Mucosa of stomach (tissue), 1 donor: ENCODE measurements around the gene MLC1.

Experiments used
- H3K27me3 ChIP-seq: one replicate; pipeline ENCODE4 v1.7.0; 2013; ENCODE audit warnings: mild to moderate bottlenecking, low read length; ENCODE audit not compliant: control insufficient read depth, insufficient read depth
- H3K36me3 ChIP-seq: one replicate; pipeline ENCODE4 v1.7.0; 2013; ENCODE audit warnings: low read length; ENCODE audit not compliant: control insufficient read depth, insufficient read depth
- H3K4me1 ChIP-seq: one replicate; pipeline ENCODE4 v1.7.0; 2013; ENCODE audit warnings: mild to moderate bottlenecking, low read length; ENCODE audit not compliant: control insufficient read depth, insufficient read depth
- H3K4me3 ChIP-seq: one replicate; pipeline ENCODE4 v1.7.0; 2013; ENCODE audit warnings: low read length
- H3K9ac ChIP-seq: one replicate; pipeline ENCODE4 v1.7.0; 2013; ENCODE audit warnings: mild to moderate bottlenecking, low read length, moderate library complexity
- H3K9me3 ChIP-seq: one replicate; pipeline ENCODE4 v1.7.0; 2013; ENCODE audit warnings: mild to moderate bottlenecking, low read length, moderate library complexity; ENCODE audit not compliant: control insufficient read depth
- donor health status: Pancreatic carcinoma.

Gene MLC1

DNA sequence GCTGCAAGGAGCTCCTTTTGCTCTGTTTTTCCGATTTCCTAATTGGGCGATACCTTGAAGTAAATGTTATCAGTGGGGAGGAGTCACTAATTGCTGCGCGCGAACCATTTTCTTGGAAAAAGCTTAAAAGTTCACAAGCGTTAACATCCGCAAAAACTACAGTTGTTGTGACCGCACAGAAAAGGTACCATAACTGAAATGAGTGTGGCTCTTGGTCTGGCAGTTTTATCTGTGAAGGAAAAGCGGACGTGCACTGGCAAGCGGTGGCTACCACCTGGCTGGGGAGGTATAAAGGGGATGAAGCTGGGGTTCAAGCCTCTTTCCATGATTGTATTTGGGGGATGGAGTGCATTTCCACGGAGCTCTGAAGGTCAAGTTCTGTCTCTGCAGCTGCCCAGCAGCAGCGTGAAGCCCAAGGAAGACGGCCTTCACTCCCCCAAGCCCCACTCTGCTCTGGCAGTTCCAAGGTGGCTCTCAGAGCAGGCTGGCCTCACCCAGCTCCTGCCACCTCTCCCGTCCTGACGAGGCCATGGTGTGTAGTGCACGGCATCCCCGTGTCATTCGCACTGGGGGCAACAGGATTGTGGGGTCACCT, 32.0 kb upstream of the MLC1 start:
- peaks cover 20% of the 10 kb centered on the region for H3K4me1 ChIP-seq
- no peaks in the 10 kb centered on the region for H3K36me3 ChIP-seq
- no peaks in the 10 kb centered on the region for H3K9me3 ChIP-seq
- peaks cover 14% of the 10 kb centered on the region for H3K27me3 ChIP-seq
- H3K4me3 ChIP-seq, result no peak overlapping the region
- H3K9ac ChIP-seq, result no peak overlapping the region

DNA sequence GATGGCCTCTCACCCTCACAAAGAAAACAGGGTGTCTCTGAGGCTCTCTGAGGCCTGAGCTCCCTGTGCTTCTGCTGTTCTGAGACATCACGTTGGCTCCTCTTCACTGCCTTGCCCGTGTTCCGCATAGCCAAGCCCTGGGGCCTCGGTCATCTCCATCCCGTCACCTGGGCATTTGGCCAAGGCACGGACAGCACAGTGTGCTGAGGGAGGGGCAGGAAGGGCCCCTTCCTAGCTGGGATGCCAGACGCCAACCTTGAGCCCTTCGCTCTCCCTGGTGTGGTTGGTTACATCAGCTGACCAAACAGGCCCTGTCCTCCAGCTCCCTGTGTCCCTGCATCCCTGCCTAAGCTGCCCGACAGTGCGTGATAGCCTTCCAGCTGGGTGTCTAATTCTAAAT, 30.5 kb upstream of the MLC1 start:
- Histone ChIP-seq H3K4me3 (no peak overlapping the region), H3K9me3 (no peaks in the 10 kb centered on the region), H3K4me1 (peaks cover 25% of the 10 kb centered on the region), H3K27me3 (peaks cover 18% of the 10 kb centered on the region), H3K36me3 (no peaks in the 10 kb centered on the region), H3K9ac (no peak overlapping the region)

GRCh38 chr22:50114221-50115021, 29.2 kb upstream of the MLC1 start:
- Histone ChIP-seq H3K4me3 (no peak overlapping the region), H3K9me3 (no peaks in the 10 kb centered on the region), H3K9ac (no peak overlapping the region), H3K36me3 (no peaks in the 10 kb centered on the region), H3K27me3 (peaks cover 18% of the 10 kb centered on the region), H3K4me1 (peaks cover 17% of the 10 kb centered on the region)

- H3K4me1 ChIP-seq, result peaks cover 9% of the 10 kb centered on the region
- H3K9me3 ChIP-seq, result no peaks in the 10 kb centered on the region
- no peak overlapping the region for H3K4me3 ChIP-seq
- H3K27me3 ChIP-seq, result peaks cover 18% of the 10 kb centered on the region
- no peaks in the 10 kb centered on the region for H3K36me3 ChIP-seq
- no peak overlapping the region for H3K9ac ChIP-seq
Measured at GRCh38 chr22:50112151-50113118, 27.2 kb upstream of the MLC1 start.

DNA sequence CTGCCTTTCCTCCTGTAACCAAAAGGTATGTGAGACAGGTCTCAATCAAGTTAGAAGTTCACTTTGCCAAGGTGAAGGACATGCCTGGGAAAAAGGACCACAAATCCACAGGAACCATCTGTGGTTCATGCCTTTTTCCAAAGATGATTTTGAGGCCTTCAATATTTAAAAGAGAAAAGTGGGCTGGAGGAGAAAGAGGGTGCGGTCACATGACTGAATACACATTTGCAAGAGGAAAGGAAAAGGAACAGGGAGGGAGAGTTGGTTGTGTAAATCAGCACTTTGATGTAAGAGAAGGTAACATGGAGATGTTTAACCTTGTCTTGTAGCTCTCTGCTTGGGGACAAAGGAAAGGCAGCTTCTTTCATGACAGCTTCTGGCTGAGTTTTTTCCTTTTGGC, 25.8 kb upstream of the MLC1 start:
- Histone ChIP-seq H3K9ac (no peak overlapping the region), H3K4me1 (peaks cover 9% of the 10 kb centered on the region), H3K36me3 (no peaks in the 10 kb centered on the region), H3K4me3 (no peak overlapping the region), H3K27me3 (peaks cover 18% of the 10 kb centered on the region), H3K9me3 (no peaks in the 10 kb centered on the region)

GRCh38 chr22:50107529-50107928, 22.3 kb upstream of the MLC1 start:
- H3K4me3 ChIP-seq, result no peak overlapping the region
- no peaks in the 10 kb centered on the region for H3K9me3 ChIP-seq
- H3K36me3 ChIP-seq, result no peaks in the 10 kb centered on the region
- no peak overlapping the region for H3K9ac ChIP-seq
- H3K27me3 ChIP-seq, result peaks cover 7% of the 10 kb centered on the region
- H3K4me1 ChIP-seq, result peaks cover 8% of the 10 kb centered on the region

DNA sequence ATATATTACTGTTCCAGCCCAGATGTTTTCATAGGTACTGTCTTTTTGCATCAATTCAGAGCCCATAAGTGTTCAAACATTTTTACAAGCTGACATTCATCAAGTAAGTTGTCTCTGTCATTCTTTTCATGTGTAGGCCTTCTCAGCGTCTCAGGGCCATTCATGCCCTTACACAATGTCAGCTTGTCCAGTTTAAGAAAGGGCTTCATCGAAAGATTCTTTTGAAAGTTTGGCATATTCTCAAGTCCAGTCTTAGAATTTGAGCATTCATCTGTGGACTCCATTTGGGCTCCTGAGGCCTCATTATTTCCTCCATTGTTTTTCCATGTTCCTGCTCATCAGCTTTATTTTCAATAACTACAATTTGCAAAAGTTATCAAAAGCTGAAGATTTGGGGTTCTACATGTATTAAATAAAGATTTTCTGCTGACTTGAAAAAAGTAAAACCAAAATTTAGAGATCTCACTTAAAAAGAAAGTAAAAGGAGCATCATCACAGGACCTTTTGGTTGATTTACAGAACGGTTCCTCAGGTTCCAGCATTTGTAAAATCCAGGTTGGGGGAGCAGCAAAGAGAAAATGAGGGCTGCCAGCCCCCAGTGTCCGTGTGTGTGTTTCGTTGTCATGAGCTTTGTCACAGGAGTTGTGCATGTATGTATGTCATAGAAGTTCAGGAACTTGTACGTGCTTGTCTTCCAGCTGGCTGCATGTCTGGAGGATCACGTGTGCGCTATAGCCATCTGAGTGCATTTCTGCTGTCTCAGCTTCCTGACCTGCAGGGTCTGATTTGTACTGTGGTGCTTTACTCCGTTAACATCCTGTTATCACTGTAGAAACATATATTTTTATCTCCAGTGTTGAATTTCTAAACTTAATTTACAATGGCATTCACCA, 20.2 kb upstream of the MLC1 start:
- Histone ChIP-seq H3K9me3 (no peaks in the 10 kb centered on the region), H3K27me3 (no peaks in the 10 kb centered on the region), H3K4me1 (no peaks in the 10 kb centered on the region), H3K4me3 (no peak overlapping the region), H3K9ac (no peak overlapping the region), H3K36me3 (no peaks in the 10 kb centered on the region)

DNA sequence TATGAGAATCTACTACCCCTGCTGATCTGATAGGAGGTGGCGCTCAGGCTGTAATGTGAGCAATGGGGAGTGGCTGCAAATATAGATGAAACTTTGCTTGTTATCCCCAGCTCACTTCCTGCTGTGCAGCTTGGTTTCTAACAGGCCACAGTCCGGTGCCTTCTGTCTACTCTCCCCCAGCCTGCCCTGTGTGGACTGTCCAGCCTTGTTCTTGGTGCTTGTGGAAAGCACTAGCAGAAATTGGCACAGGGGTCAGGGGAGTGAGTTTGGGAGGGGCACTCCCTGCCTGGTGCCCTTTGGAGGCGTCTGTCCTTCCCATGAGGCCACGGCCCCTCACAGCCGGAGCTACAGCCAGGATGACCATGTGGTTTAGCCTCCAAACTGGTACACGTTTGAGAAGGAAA, 18.9 kb upstream of the MLC1 start:
- H3K9me3 ChIP-seq, result no peaks in the 10 kb centered on the region
- no peaks in the 10 kb centered on the region for H3K27me3 ChIP-seq
- no peaks in the 10 kb centered on the region for H3K4me1 ChIP-seq
- H3K4me3 ChIP-seq, result no peak overlapping the region
- no peak overlapping the region for H3K9ac ChIP-seq
- no peaks in the 10 kb centered on the region for H3K36me3 ChIP-seq

DNA sequence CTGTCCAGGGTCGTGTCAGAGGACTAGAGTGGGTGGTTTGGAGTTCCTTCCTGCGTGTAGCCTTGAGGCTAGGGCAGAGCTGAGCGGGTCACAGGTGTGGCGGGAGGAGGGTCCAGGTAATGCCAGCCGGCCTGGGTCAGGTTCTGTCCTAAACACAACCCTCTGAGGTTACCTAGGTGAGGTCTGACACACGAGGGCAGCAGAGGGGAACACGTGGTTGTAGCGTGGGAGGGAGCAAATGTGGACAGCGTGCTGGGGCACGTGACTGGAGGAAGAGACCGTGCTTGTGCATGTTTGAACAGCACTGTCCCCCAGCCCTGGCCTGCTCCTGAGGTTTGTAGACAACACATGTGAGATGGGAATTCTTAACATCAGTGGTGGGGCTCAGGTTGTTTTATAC, 17.7 kb upstream of the MLC1 start:
- Histone ChIP-seq H3K27me3 (no peaks in the 10 kb centered on the region), H3K9ac (no peak overlapping the region), H3K4me1 (no peaks in the 10 kb centered on the region), H3K4me3 (no peak overlapping the region), H3K36me3 (no peaks in the 10 kb centered on the region), H3K9me3 (no peaks in the 10 kb centered on the region)

- Histone ChIP-seq H3K36me3 (no peaks in the 10 kb centered on the region), H3K27me3 (no peaks in the 10 kb centered on the region), H3K4me3 (no peak overlapping the region), H3K9ac (no peak overlapping the region), H3K9me3 (no peaks in the 10 kb centered on the region), H3K4me1 (no peaks in the 10 kb centered on the region)
Measured at GRCh38 chr22:50101870-50102565, 16.8 kb upstream of the MLC1 start.

DNA sequence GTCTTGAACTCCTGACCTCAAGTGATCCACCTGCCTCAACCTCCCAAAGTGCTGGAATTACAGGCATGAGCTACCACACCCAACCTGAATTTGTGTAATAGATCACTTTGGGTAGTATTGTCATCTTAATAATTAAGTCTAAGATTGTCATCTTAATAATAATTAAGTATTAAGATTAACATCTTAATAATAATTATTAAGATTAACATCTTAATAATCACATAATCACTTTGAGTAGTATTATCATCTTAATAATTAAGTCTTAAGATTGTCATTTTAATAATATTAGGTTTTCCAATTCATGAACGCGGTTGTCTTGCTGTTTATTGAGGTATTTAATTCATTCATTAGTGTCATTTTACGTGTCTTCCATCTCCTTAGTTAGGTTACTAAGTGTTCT, 12.8 kb upstream of the MLC1 start:
- Histone ChIP-seq H3K27me3 (no peaks in the 10 kb centered on the region), H3K9me3 (no peaks in the 10 kb centered on the region), H3K4me3 (no peak overlapping the region), H3K36me3 (no peaks in the 10 kb centered on the region), H3K9ac (no peak overlapping the region), H3K4me1 (no peaks in the 10 kb centered on the region)
